Lower lobe of right lung (tissue), 2 donors: Measurements from ENCODE around the gene G2E3. TPM values are rescaled to one million over a fixed set of nuclear protein-coding genes. Genes with fewer than 3 reads are reported as not detected.
"Not testable (repeated sequence)": the region's sequence is repeated elsewhere in the genome, so short reads cannot be mapped to it uniquely, and the experiment has no call there.

Experiments used
- ATAC-seq, 2 donors: fragments of 200-7000 bp; cut with Tn5 transposase; one replicate each; pipeline ENCODE4 v1.9.1; 2020 to 2022; ENCODE audit warnings: mild to moderate bottlenecking in 2 of 2, moderate library complexity in 2 of 2
- DNase-seq: peaks from one replicate; pipeline ENCODE4 v3.0.0-alpha.2; 2020
- H3K27ac ChIP-seq: fragments of 200-600 bp; one replicate; pipeline ENCODE4 v1.8.0; 2022
- H3K27me3 ChIP-seq: fragments of 200-600 bp; one replicate; pipeline ENCODE4 v1.8.0; 2022; ENCODE audit warnings: low read depth
- H3K36me3 ChIP-seq: fragments of 200-600 bp; one replicate; pipeline ENCODE4 v1.8.0; 2022; ENCODE audit warnings: mild to moderate bottlenecking
- H3K4me1 ChIP-seq: fragments of 200-600 bp; one replicate; pipeline ENCODE4 v1.8.0; 2022
- H3K4me3 ChIP-seq: fragments of 200-600 bp; one replicate; pipeline ENCODE4 v1.8.0; 2022; ENCODE audit warnings: mild to moderate bottlenecking
- H3K9me3 ChIP-seq: fragments of 200-600 bp; one replicate; pipeline ENCODE4 v1.8.0; 2022
- intact Hi-C: fragments of 100-400 bp; cut with DNase I; formaldehyde crosslinking; loops from one replicate; pipeline ENCODE4 v1.11.0; 2022
- total RNA-seq: library from RNA; stranded (reverse); fragmentation: NEBNext Ultra II Directional; extraction: Animal tissue kit (Norgen Biotek cat#: 25700); gene quantifications from one replicate; pipeline ENCODE4 v1.2.1, GENCODE V29; 2021
- TF ChIP-seq, protein P1 (sequence below): fragments of 200-600 bp; IDR thresholded peaks from one replicate; pipeline ENCODE4 v1.8.0; 2022; ENCODE audit warnings: antibody characterized with exemption, mild to moderate bottlenecking
- donor health status: DM: no; HTN: yes; CAD: no; lungs with severe emphysema.

Gene G2E3
- total RNA-seq, 1 donor from 2014 or later: 14.3 TPM

GRCh38 chr14:30603402-30603801 is 44.4 kb downstream of the G2E3 start:
- intact Hi-C loops: no loop called here
- no peaks in the 10 kb centered on the region for H3K9me3 ChIP-seq
- no peak overlapping the region for H3K4me3 ChIP-seq
- H3K4me1 ChIP-seq: no peaks in the 10 kb centered on the region
- H3K36me3 ChIP-seq: peaks cover 74% of the 10 kb centered on the region
- no peak for ATAC-seq
- no peaks in the 10 kb centered on the region for H3K27me3 ChIP-seq
- TF ChIP-seq, protein P1, sequence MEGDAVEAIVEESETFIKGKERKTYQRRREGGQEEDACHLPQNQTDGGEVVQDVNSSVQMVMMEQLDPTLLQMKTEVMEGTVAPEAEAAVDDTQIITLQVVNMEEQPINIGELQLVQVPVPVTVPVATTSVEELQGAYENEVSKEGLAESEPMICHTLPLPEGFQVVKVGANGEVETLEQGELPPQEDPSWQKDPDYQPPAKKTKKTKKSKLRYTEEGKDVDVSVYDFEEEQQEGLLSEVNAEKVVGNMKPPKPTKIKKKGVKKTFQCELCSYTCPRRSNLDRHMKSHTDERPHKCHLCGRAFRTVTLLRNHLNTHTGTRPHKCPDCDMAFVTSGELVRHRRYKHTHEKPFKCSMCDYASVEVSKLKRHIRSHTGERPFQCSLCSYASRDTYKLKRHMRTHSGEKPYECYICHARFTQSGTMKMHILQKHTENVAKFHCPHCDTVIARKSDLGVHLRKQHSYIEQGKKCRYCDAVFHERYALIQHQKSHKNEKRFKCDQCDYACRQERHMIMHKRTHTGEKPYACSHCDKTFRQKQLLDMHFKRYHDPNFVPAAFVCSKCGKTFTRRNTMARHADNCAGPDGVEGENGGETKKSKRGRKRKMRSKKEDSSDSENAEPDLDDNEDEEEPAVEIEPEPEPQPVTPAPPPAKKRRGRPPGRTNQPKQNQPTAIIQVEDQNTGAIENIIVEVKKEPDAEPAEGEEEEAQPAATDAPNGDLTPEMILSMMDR: no peak
- no peak for DNase-seq
- no peak overlapping the region for H3K27ac ChIP-seq

- H3K9me3 ChIP-seq, intact Hi-C loops, H3K27ac ChIP-seq, H3K4me1 ChIP-seq, DNase-seq, H3K4me3 ChIP-seq, H3K27me3 ChIP-seq, ATAC-seq: not testable (repeated sequence)
- peaks cover 62% of the 10 kb centered on the region for H3K36me3 ChIP-seq
Measured at GRCh38 chr14:30604696-30605095, 45.7 kb downstream of the G2E3 start.

DNA sequence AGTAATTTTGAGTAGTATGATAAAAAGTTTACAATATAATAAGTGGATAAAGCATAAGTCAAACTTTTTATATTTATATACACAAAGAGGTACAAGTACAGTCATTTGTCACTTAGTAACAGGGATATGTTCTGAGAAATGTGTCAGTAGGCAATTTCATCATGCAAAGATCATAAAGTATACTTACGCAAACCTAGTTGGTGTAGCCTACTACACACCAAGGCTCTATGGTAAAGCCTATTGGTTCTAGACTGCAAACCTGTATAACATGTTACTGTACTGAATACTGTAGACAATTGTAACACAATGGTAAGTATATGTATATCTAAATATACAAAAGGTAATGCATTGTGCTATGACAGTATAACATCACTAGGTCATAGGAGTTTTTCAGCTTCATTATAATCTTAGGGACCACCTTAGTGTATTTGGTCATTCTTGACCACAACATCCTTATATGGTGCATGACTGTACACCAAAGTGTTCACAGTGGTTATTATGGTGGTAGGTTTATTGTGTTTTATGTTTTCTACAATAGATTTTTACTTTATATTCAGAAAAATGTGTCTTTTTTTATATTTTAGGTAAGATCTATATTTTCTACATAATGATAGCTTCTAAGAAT is 48.3 kb downstream of the G2E3 start:
- Histone ChIP-seq H3K9me3 (no peaks in the 10 kb centered on the region), H3K27ac (no peak overlapping the region), H3K36me3 (peaks cover 36% of the 10 kb centered on the region), H3K27me3 (no peaks in the 10 kb centered on the region), H3K4me1 (peaks cover 12% of the 10 kb centered on the region), H3K4me3 (no peak overlapping the region)
- ATAC-seq (no peak), DNase-seq (no peak)
- TF ChIP-seq, protein P1: no peak
- intact Hi-C loops: no loop called here

- DNase-seq (no peak), ATAC-seq (no peak)
- H3K4me1 ChIP-seq: peaks cover 12% of the 10 kb centered on the region
- no peaks in the 10 kb centered on the region for H3K9me3 ChIP-seq
- no peak overlapping the region for H3K27ac ChIP-seq
- H3K36me3 ChIP-seq: peaks cover 23% of the 10 kb centered on the region
- no peak overlapping the region for H3K4me3 ChIP-seq
- intact Hi-C loops: no loop called here
- TF ChIP-seq, protein P1: no peak
- no peaks in the 10 kb centered on the region for H3K27me3 ChIP-seq
Measured at GRCh38 chr14:30608533-30609006, 49.6 kb downstream of the G2E3 start.

DNA sequence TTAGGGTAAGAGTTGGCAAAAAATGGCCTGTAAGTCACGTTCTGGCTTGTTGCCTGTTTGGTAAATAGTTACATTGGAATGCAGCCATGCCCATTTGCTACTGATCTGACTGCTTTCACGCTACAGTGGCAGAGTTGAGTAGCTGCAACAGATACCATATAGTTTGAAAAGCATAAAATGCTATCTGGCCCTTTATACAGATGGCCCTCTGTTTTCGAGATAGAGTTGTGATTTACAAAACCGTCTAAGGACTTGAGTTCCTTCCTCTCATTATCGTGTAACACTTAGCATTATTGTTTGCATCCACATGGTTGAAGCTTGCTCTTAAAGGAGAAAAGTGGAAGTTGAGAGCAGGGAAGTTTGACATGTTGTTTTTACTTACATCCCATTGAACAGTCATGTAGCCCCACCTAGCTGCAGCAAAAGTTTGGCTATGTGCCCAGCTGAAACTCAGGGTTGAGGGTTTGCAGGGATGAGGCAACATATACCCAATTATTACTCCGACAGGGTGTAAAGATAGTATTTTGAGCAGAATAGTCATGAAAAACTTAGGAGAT is 51.9 kb downstream of the G2E3 start:
- peak; percentile 78 to 79 for ATAC-seq
- TF ChIP-seq, protein P1: peak; percentile 40
- no peak overlapping the region for H3K27ac ChIP-seq

DNA sequence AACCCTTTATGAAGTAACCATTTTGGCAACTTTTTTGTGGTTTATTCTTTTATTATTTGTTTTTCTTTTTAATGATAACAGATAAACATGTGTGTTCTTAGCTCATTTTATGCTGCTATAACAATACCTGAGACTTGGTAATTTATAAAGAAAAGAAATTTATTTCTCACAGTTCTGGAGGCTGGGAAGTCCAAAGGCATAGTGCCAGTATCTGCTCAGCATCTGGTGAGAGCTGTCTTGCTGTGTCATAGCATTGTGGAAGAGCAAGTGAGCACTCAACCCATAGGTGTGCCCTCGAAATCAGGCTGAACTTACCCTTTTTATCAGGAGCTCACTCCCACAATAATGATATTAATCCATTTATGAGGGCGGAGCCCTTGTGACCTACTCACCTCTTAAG is 55.2 kb downstream of the G2E3 start:
- intact Hi-C loops: no loop called here
- peaks cover 9% of the 10 kb centered on the region for H3K36me3 ChIP-seq
- no peak overlapping the region for H3K27ac ChIP-seq
- DNase-seq: no peak
- H3K4me3 ChIP-seq: no peak overlapping the region
- H3K9me3 ChIP-seq: no peaks in the 10 kb centered on the region
- peaks cover 12% of the 10 kb centered on the region for H3K4me1 ChIP-seq
- H3K27me3 ChIP-seq: no peaks in the 10 kb centered on the region
- TF ChIP-seq, protein P1: no peak
- ATAC-seq: no peak

More for the DNA sequence above, 51.9 kb downstream of the G2E3 start:
- Histone ChIP-seq H3K9me3 (no peaks in the 10 kb centered on the region), H3K4me1 (peaks cover 12% of the 10 kb centered on the region), H3K4me3 (no peak overlapping the region), H3K36me3 (peaks cover 6% of the 10 kb centered on the region), H3K27me3 (no peaks in the 10 kb centered on the region)
- peak; percentile 58 for DNase-seq
- intact Hi-C loops: no loop called here
